Central memory CD4-positive, alpha-beta T cell (primary cell): ENCODE measurements around the gene SHTN1.

Experiments
- DNase-seq: peaks from one replicate; pipeline ENCODE4 v3.0.0; 2022

Gene SHTN1

DNA sequence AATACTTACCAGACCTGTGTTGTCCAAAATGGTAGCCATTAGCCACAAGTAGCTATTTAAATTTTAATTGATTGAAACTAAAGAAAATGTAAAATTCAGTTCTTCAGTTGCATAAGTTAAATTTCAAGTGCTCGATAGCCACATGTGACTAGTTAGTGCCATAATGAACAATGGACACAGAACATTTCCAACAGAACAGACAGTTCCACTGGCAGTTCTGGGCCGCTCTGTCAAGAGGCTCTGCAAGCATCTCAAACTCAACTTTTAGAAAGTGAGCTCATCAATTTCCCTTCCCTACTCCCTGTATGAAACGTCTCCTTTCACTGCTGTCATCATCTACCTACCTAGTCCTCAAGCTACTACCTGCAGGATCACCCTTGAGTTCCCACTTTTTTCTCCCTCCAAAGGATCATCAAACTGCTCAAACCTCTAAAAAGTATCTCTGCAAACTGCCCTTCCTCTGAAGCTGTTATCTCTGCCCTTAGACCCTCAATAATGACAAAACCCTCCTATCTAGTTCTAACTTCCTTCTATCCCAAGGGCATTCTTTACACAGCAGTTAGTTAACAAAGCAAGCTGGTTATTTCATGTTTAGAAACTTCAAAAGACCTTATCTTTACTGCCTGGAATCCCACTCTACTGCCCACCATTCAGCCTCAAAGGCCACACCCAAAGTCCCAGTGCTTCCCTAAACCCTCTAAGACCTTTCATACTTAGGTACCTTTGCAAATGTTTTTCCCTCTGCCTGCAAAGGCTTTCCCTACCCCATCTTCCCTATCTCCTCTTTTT lies 20.6 kb downstream of the SHTN1 start:
- DNase-seq: no peak

GRCh38 chr10:116980041-116980440 lies 24.9 kb downstream of the SHTN1 start:
- no peak for DNase-seq

GRCh38 chr10:116978901-116979300 lies 26.1 kb downstream of the SHTN1 start:
- DNase-seq: no peak

GRCh38 chr10:116974456-116975005 lies 30.5 kb downstream of the SHTN1 start:
- DNase-seq: no peak

GRCh38 chr10:116973946-116974455 lies 31.0 kb downstream of the SHTN1 start:
- no peak for DNase-seq

DNA sequence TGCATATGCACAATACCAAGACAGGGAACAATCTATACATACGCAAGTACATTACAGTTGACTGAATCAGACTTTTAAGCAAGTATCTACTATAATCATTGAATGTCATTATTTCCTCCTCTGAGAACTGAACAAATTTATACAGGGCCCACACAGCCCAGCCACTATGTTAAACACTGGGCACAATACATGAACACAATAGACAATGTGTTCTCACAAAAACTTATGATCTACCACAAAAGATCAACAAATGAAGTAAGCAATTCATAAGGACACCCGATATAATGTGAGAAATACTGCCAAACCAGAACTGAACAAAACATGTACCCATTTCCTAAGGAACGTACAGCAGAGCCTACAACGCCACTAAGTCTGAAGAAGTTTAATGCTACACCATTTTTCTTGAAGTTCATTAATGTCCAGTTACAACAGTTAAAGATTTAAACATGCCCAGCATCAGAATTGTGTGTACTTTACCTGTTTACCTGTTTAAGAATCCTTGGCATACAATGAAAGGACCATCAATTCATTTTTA lies 31.5 kb downstream of the SHTN1 start:
- DNase-seq: no peak

DNA sequence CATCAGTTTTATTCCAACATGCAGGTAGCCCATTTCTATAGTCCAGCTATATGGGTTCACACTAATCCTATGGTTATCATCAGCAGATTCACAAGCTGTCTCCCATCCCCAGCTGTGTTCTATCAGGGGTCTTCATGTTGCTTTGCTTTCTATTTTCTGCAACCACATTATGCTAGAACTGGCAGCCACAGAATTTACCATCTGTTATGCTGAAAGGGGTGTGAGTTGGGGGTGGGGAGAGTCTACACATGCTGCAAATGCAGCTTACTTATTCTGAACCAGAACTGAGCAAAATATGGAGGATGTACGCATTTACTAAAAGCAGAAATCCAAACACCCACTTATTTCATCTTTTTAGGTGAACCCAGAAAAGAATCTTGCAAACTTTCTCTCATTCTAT lies 32.9 kb downstream of the SHTN1 start:
- no peak for DNase-seq

DNA sequence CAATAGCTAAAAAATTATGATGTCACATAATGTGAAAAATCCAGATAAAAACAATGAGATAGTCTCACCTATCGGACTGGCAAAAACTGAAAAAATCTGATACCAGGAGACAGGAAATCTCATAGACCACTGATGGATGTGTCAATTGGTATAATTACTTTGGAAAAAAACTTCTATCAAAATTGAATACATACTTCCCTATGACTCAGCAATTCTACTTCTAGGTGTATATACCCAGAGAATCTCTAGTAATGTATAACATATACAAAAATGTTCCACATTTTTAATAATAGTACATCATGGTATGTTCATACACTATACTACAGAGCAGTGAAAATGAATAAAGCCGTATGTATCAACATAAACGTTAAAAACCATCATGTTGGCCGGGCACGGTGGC lies 34.9 kb downstream of the SHTN1 start:
- no peak for DNase-seq

DNA sequence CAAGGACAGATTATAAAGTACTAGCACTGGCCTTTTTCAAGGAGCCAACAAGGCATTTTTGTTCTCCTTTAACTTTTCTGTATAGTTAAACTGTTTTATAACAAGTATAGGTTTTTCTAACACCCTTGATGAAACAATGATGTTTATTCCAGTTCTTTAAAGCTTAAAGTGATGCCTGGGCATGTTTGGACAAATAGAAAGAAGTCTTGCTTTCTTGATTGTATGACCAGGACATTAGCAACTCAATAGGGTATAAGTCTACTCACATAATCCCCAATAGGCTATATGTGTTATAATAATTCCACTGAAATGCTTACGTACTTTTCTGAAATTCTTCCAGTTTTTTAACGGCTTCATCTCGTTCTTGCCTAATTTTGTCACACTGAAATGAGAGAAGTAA lies 36.7 kb downstream of the SHTN1 start:
- DNase-seq: no peak

GRCh38 chr10:116961406-116962251 lies 43.4 kb downstream of the SHTN1 start:
- DNase-seq: no peak

- no peak for DNase-seq
These were observed 44.8 kb downstream of the SHTN1 start for GRCh38 chr10:116960066-116960776.

GRCh38 chr10:116952729-116953128 lies 52.3 kb downstream of the SHTN1 start:
- DNase-seq: no peak

- DNase-seq: no peak
These were observed 56.5 kb downstream of the SHTN1 start for GRCh38 chr10:116948530-116948870.

DNA sequence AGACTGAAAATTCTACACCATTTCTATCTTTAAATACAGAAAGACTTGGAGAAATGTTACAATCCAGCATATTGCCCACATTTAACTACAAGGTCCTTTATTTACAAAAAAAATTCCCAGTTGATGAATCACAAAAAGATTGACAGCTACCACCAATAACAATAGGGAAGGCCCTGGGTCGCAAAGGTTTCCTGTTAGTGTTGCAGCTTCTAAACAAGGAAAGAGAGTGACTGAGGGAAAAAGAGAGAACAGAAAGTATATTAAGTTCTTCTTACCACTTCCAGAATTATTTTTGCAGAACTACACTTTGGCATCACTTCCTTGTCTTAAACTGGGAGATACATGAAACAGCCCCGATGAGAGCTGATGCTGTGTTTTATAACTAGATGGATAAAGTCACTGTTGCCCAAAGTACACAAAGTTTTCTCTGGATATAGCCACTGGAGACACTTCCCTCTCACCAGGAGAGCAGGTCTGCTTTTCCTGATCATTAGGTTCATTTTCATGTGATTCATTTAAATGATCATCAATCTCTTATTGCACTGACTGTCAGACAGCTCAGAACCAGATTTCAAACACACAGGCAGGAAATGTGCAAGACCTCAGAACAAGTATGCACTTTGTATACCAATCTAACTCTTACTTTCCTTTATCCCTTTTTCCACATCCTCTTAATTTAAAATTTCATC lies 57.0 kb downstream of the SHTN1 start:
- no peak for DNase-seq

- no peak for DNase-seq
These were observed 60.1 kb downstream of the SHTN1 start for GRCh38 chr10:116944911-116945310.

GRCh38 chr10:116931806-116932205 lies 73.2 kb downstream of the SHTN1 start:
- DNase-seq: no peak

DNA sequence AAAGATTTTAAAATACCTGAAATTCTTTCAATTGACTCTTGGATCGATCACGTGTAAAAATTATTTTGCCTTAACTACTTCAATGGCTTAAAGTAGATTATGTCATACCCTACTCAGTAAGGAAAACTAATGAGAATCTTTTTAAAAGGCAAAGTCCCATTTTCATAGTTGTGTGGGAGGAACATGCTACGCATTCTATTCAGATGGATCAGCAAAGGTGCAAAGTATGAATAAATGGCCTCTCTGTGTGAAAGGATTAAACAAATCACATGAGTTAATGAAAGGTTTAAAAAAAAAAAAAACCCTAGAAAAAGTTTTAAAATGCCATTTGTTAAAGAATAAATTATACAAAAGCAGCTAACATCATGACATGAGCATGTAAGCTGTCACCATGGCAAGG lies 78.6 kb downstream of the SHTN1 start:
- DNase-seq: no peak

DNA sequence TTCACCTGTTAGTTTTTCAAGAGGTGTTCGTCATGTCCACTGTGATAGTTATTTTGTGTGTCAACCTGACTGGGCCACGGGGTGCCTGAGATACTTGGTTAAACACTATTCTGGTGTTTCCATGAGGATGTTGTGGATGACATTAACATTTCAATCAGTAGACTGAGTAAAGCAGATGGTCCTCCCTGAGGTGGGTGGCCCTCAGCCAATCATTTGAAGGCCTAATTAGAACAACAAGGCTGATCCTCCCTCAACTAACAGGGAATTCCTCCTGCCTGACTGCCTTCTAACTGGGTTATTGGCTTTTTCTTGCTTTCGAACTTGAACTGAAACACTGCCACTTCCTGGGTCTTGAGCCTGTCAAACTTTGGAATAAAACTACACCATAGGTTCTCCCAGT lies 79.9 kb downstream of the SHTN1 start:
- DNase-seq: no peak

DNA sequence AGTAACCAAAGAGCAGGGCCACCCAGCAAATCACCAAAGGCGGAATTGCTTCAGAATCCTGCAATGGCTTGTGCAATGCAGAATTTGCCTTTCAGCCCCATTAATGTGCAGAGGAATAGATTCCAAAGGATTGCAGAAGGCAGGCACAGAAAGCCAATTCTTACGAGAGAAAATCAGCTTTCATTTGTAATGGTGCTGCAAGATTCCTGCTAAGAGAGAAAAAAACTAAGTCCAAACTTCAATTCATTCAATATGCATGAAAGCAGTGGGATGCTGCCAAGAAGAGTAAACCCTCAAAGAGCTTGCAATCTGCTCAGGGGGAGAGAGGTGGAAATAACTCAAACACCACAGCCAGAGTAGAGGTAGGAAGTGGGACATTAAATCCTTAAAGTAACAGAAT lies 85.3 kb downstream of the SHTN1 start:
- no peak for DNase-seq

DNA sequence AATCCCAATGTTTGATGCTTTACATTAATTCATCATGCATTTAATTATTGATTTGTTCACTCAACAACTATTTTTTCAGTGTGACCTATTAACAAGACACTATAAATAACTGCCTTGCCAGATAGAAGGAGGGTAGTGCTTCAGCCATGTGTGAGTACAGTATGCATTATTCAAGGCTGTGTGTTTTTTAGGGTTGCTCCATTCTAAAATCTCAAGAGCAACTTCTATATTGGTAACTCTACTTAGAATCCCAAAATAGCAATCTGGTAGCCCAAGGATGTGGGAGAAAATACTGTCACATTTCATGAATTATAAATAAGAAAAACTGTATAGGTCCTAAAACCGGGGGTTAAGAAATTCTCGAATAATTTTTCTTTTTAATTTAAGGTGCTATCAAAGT lies 85.8 kb downstream of the SHTN1 start:
- no peak for DNase-seq

DNA sequence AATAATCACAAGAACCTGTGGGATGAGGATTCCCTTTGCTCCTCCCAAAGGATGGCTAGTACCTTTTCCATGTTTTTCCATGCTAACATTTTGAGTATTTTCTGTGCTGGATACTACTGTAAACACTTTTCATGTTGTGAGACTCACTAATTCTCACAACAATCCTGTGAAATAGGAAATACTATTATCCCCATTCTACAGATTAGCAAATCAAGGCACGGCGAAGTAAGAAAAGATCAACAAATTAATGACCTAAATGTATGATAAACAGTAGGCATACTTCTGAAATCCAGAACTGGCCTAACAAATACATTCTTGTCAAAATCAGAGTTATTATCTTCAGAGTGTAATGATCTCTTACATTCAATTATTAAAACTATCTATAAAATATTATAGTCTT lies 86.4 kb downstream of the SHTN1 start:
- no peak for DNase-seq

DNA sequence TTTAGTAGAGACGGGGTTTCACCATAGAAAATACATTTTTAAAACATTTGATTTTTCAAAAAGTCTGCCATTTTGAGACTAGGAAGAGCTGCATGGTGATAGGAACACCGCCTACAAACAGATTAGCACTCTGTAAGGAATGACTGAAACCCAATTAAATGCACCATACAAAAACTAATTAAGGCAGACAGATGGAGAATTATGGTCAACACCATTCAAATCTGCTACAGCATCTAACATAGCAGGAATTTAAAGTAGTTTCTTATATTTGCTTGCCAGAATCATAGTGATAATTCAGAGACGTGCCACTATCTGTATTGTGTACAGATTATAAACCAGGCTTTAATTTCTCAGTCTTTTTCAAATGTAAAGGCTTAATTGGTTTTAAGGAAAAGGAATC lies 87.5 kb downstream of the SHTN1 start:
- DNase-seq: no peak
